ENCODE data around the gene CROCC.

DNA sequence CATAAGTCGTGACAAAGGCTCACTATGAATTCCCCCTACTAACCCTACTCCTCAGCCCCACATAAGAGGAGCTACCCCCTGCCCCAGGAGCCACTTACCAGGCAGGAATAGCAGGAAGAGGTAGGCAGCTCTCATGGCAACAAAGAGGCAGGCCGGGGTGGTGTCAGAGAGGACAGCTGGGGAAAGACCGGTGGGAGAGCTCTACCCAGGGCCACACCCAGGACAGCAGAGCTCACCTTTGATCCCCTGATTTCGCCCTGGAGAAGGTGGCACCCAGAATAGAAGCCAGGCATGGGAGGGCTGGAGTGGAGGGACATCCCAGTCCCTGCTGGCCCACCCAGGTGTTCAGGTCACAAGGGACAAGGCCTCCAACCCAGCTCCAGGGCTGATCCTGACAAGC, 56.4 kb downstream of the CROCC start:
- no peak for TF ChIP-seq NFATC3 (IDR thresholded peaks at IDR 0.05)
- TF ChIP-seq SMC3 (conservative IDR thresholded peaks at IDR 0.05; ENCODE audit: insufficient read depth, low read depth, low read length): no peak
- no peak for TF ChIP-seq KLF1 (tag; IDR thresholded peaks at IDR 0.05)
